Measurements from ENCODE around the gene CRLF3. TPM values are rescaled to one million over a fixed set of nuclear protein-coding genes. Genes with fewer than 3 reads are reported as not detected.
"Not testable (repeated sequence)": the region's sequence is repeated elsewhere in the genome, so short reads cannot be mapped to it uniquely, and the experiment has no call there.

Gene CRLF3
- total RNA-seq, 1 donor = 11.6 TPM

GRCh38 chr17:30821871-30822723 is 2.4 kb downstream of the CRLF3 start:
- Histone ChIP-seq H3K4me3 (ENCODE audit: insufficient read depth, low read length) (no peak overlapping the region), H3K4me1 (ENCODE audit: insufficient read depth, low read length) (peaks cover 14% of the 10 kb centered on the region), H3K27me3 (ENCODE audit: insufficient read depth, low read length) (no peaks in the 10 kb centered on the region), H3K36me3 (ENCODE audit: insufficient read depth, low read length) (no peaks in the 10 kb centered on the region), H3K27ac (ENCODE audit: low read depth, low read length) (no peak overlapping the region), H2AFZ (ENCODE audit: low read length) (no peak overlapping the region), H4K20me1 (ENCODE audit: insufficient read depth, low read length) (no peaks in the 10 kb centered on the region), H3K4me2 (ENCODE audit: insufficient read depth, low read length) (peak overlapping the region; percentile 12), H3K79me2 (ENCODE audit: insufficient read depth, low read length) (peaks cover 63% of the 10 kb centered on the region), H3K9me3 (ENCODE audit: low read depth, low read length) (no peaks in the 10 kb centered on the region)
- no peak for TF ChIP-seq CTCF (IDR thresholded peaks at IDR 0.05; ENCODE audit: extremely low read depth, low read depth, low read length)
- DNase-seq (ENCODE audit: insufficient read length, low spot score, missing footprints) = no peak

- Histone ChIP-seq H3K79me2 (ENCODE audit: insufficient read depth, low read length) (peaks cover 78% of the 10 kb centered on the region), H3K27ac (ENCODE audit: low read depth, low read length) (no peak overlapping the region), H3K27me3 (ENCODE audit: insufficient read depth, low read length) (no peaks in the 10 kb centered on the region), H3K9me3 (ENCODE audit: low read depth, low read length) (no peaks in the 10 kb centered on the region), H3K4me2 (ENCODE audit: insufficient read depth, low read length) (no peak overlapping the region), H3K4me3 (ENCODE audit: insufficient read depth, low read length) (no peak overlapping the region), H2AFZ (ENCODE audit: low read length) (no peak overlapping the region), H3K4me1 (ENCODE audit: insufficient read depth, low read length) (peaks cover 14% of the 10 kb centered on the region), H3K36me3 (ENCODE audit: insufficient read depth, low read length) (no peaks in the 10 kb centered on the region), H4K20me1 (ENCODE audit: insufficient read depth, low read length) (no peaks in the 10 kb centered on the region)
- no peak for TF ChIP-seq CTCF (IDR thresholded peaks at IDR 0.05; ENCODE audit: extremely low read depth, low read depth, low read length)
- DNase-seq (ENCODE audit: insufficient read length, low spot score, missing footprints) = no peak
Observed at GRCh38 chr17:30819971-30820705, 4.4 kb downstream of the CRLF3 start.

- H3K9me3 ChIP-seq (ENCODE audit: low read depth, low read length) = no peaks in the 10 kb centered on the region
- H3K4me1 ChIP-seq (ENCODE audit: insufficient read depth, low read length) = peaks cover 14% of the 10 kb centered on the region
- no peak overlapping the region for H3K4me3 ChIP-seq (ENCODE audit: insufficient read depth, low read length)
- no peak overlapping the region for H2AFZ ChIP-seq (ENCODE audit: low read length)
- no peaks in the 10 kb centered on the region for H3K27me3 ChIP-seq (ENCODE audit: insufficient read depth, low read length)
- no peak overlapping the region for H3K27ac ChIP-seq (ENCODE audit: low read depth, low read length)
- no peaks in the 10 kb centered on the region for H3K36me3 ChIP-seq (ENCODE audit: insufficient read depth, low read length)
- H3K4me2 ChIP-seq (ENCODE audit: insufficient read depth, low read length) = no peak overlapping the region
- H4K20me1 ChIP-seq (ENCODE audit: insufficient read depth, low read length) = peaks cover 5% of the 10 kb centered on the region
- H3K79me2 ChIP-seq (ENCODE audit: insufficient read depth, low read length) = peaks cover 70% of the 10 kb centered on the region
- TF ChIP-seq CTCF (IDR thresholded peaks at IDR 0.05; ENCODE audit: extremely low read depth, low read depth, low read length) = no peak
- DNase-seq (ENCODE audit: insufficient read length, low spot score, missing footprints) = no peak
Observed at GRCh38 chr17:30816165-30816564, 8.3 kb downstream of the CRLF3 start.

- H2AFZ ChIP-seq (ENCODE audit: low read length); H3K4me2 ChIP-seq (ENCODE audit: insufficient read depth, low read length); H3K9me3 ChIP-seq (ENCODE audit: low read depth, low read length); H3K27ac ChIP-seq (ENCODE audit: low read depth, low read length); H3K36me3 ChIP-seq (ENCODE audit: insufficient read depth, low read length); DNase-seq (ENCODE audit: insufficient read length, low spot score, missing footprints); H3K27me3 ChIP-seq (ENCODE audit: insufficient read depth, low read length); H4K20me1 ChIP-seq (ENCODE audit: insufficient read depth, low read length); H3K4me3 ChIP-seq (ENCODE audit: insufficient read depth, low read length): not testable (repeated sequence)
- Histone ChIP-seq H3K79me2 (ENCODE audit: insufficient read depth, low read length) (peaks cover 68% of the 10 kb centered on the region), H3K4me1 (ENCODE audit: insufficient read depth, low read length) (peaks cover 14% of the 10 kb centered on the region)
Observed at GRCh38 chr17:30814860-30815259, 9.6 kb downstream of the CRLF3 start.

GRCh38 chr17:30814236-30814635 is 10.3 kb downstream of the CRLF3 start:
- not testable (repeated sequence) for H2AFZ ChIP-seq (ENCODE audit: low read length); DNase-seq (ENCODE audit: insufficient read length, low spot score, missing footprints); H3K27ac ChIP-seq (ENCODE audit: low read depth, low read length); H3K27me3 ChIP-seq (ENCODE audit: insufficient read depth, low read length); H3K9me3 ChIP-seq (ENCODE audit: low read depth, low read length); H4K20me1 ChIP-seq (ENCODE audit: insufficient read depth, low read length); H3K4me2 ChIP-seq (ENCODE audit: insufficient read depth, low read length); H3K36me3 ChIP-seq (ENCODE audit: insufficient read depth, low read length); H3K4me3 ChIP-seq (ENCODE audit: insufficient read depth, low read length)
- H3K4me1 ChIP-seq (ENCODE audit: insufficient read depth, low read length) = peaks cover 14% of the 10 kb centered on the region
- peaks cover 68% of the 10 kb centered on the region for H3K79me2 ChIP-seq (ENCODE audit: insufficient read depth, low read length)

Measured in osteoblast (primary cell).